ENCODE data around the gene HCN1. TPM values are rescaled to one million over a fixed set of nuclear protein-coding genes. Genes with fewer than 3 reads are reported as not detected.

HCN1 gene
- total RNA-seq, 1 experiment from 2014 or later, result not detected

DNA sequence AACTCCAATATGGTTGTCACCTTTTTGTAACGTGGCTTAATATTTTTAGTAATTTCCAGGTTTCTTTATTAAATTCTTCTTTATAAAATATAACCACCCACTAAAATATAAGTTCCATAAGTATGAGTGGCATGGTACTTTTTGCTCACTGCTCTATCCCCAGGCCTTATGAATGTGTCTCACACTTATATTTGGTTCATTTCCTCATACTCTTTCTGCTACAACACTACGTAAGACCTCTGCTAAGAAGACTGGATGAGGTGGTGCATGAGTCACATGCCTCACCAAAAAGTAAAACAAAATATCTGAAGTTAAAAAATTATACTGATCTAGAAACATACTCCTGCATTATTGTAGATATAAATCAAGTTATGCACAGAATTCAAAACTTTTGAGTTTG is 400.9 kb downstream of the HCN1 start:
- Histone ChIP-seq H2AFZ (ENCODE audit: low read length) (no peak overlapping the region), H3K36me3 (ENCODE audit: insufficient read depth, low read length) (no peaks in the 10 kb centered on the region), H3K9ac (ENCODE audit: low read length) (no peak overlapping the region), H3K27me3 (ENCODE audit: low read length) (no peaks in the 10 kb centered on the region), H3K9me2 (replicated peaks; ENCODE audit: insufficient read depth, low read length) (no peaks in the 10 kb centered on the region), H3K4me3 (ENCODE audit: low read length) (no peak overlapping the region), H4K20me1 (ENCODE audit: insufficient read depth, low read depth, low read length) (no peaks in the 10 kb centered on the region), H3K27ac (ENCODE audit: low read length) (no peak overlapping the region), H3K79me2 (ENCODE audit: low read length) (no peaks in the 10 kb centered on the region), H3K4me2 (ENCODE audit: low read depth, low read length, poor library complexity, severe bottlenecking) (no peak overlapping the region), H3K9me3 (ENCODE audit: low read length) (peaks cover 39% of the 10 kb centered on the region), H3K4me1 (ENCODE audit: low read length) (no peaks in the 10 kb centered on the region)
- no peak for DNase-seq

- Histone ChIP-seq H3K9ac (ENCODE audit: low read length) (no peak overlapping the region), H4K20me1 (ENCODE audit: insufficient read depth, low read depth, low read length) (no peaks in the 10 kb centered on the region), H3K36me3 (ENCODE audit: insufficient read depth, low read length) (no peaks in the 10 kb centered on the region), H3K4me1 (ENCODE audit: low read length) (no peaks in the 10 kb centered on the region), H3K9me3 (ENCODE audit: low read length) (peaks cover 35% of the 10 kb centered on the region), H3K27me3 (ENCODE audit: low read length) (no peaks in the 10 kb centered on the region), H3K9me2 (replicated peaks; ENCODE audit: insufficient read depth, low read length) (no peaks in the 10 kb centered on the region), H3K27ac (ENCODE audit: low read length) (no peak overlapping the region), H2AFZ (ENCODE audit: low read length) (no peak overlapping the region), H3K4me2 (ENCODE audit: low read depth, low read length, poor library complexity, severe bottlenecking) (no peak overlapping the region), H3K79me2 (ENCODE audit: low read length) (no peaks in the 10 kb centered on the region), H3K4me3 (ENCODE audit: low read length) (no peak overlapping the region)
- no peak for DNase-seq
Observed at GRCh38 chr5:45288746-45289145, 407.4 kb downstream of the HCN1 start.

DNA sequence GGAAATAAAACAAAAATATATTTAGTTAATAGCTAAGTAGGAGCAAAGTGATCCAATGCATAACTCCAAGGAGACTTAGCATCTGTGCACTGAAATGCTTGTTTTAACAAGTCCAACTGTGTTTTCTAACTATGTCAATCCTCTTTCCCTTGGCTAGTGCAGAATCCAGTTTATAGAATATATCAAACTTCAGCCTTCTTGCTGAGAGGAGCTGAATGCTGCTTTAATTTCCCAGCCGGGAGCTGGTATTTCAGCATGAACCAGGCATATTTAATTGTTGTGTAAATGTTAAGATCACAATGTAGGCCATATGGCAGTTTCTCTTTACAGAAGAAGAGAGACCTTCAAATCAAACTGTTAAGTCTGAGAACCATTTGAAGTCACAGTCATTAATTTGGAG is 411.7 kb downstream of the HCN1 start:
- H3K4me1 ChIP-seq (ENCODE audit: low read length), result no peaks in the 10 kb centered on the region
- no peaks in the 10 kb centered on the region for H3K36me3 ChIP-seq (ENCODE audit: insufficient read depth, low read length)
- no peak overlapping the region for H3K4me3 ChIP-seq (ENCODE audit: low read length)
- H3K9me3 ChIP-seq (ENCODE audit: low read length), result peaks cover 18% of the 10 kb centered on the region
- no peak overlapping the region for H2AFZ ChIP-seq (ENCODE audit: low read length)
- no peak overlapping the region for H3K27ac ChIP-seq (ENCODE audit: low read length)
- no peaks in the 10 kb centered on the region for H3K79me2 ChIP-seq (ENCODE audit: low read length)
- no peak for DNase-seq
- no peak overlapping the region for H3K9ac ChIP-seq (ENCODE audit: low read length)
- H3K4me2 ChIP-seq (ENCODE audit: low read depth, low read length, poor library complexity, severe bottlenecking), result no peak overlapping the region
- H3K27me3 ChIP-seq (ENCODE audit: low read length), result no peaks in the 10 kb centered on the region
- no peaks in the 10 kb centered on the region for H4K20me1 ChIP-seq (ENCODE audit: insufficient read depth, low read depth, low read length)
- no peaks in the 10 kb centered on the region for H3K9me2 ChIP-seq (replicated peaks; ENCODE audit: insufficient read depth, low read length)

DNA sequence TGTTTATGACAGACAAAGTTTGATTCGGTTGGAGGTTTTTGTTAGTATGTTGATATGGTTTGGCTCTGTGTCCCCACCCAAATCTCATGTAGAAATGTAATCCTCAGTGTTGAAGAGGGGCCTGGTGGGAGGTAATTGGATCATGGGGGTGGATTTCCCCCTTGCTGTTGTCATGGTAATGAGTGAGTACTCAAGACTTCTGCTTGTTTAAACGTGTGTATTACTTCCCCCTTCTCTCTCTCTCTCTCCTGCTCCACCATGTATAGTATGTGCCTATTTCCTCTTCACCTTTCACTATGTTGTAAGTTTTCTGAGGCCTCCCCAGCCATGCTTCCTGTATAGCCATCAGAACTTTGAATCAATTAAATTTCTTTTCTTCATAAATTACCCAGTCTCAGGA is 415.1 kb downstream of the HCN1 start:
- DNase-seq, result no peak
- Histone ChIP-seq H3K4me2 (ENCODE audit: low read depth, low read length, poor library complexity, severe bottlenecking) (no peak overlapping the region), H3K9me3 (ENCODE audit: low read length) (peaks cover 24% of the 10 kb centered on the region), H3K9ac (ENCODE audit: low read length) (no peak overlapping the region), H3K79me2 (ENCODE audit: low read length) (no peaks in the 10 kb centered on the region), H4K20me1 (ENCODE audit: insufficient read depth, low read depth, low read length) (no peaks in the 10 kb centered on the region), H3K27ac (ENCODE audit: low read length) (no peak overlapping the region), H3K9me2 (replicated peaks; ENCODE audit: insufficient read depth, low read length) (no peaks in the 10 kb centered on the region), H3K36me3 (ENCODE audit: insufficient read depth, low read length) (no peaks in the 10 kb centered on the region), H2AFZ (ENCODE audit: low read length) (no peak overlapping the region), H3K4me3 (ENCODE audit: low read length) (no peak overlapping the region), H3K4me1 (ENCODE audit: low read length) (no peaks in the 10 kb centered on the region), H3K27me3 (ENCODE audit: low read length) (no peaks in the 10 kb centered on the region)

DNA sequence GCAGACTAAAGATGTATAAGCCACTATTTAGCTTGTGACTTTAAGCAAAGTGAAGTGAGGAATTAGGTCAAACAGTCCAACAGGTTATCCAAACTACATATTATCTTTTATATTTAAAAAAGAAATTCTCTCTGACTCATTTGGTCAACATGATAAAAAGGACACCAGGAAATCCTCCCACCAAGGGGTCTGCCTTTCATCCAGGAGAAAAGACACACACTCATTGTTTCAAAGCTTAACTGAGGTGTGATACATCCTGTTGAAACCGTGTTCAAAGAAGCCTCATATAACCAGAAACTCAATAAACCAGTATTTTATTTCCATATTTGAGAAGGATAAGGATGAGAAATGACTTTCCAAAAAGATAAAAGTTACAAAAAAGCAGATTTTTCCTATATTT is 417.1 kb downstream of the HCN1 start:
- H3K36me3 ChIP-seq (ENCODE audit: insufficient read depth, low read length), result no peaks in the 10 kb centered on the region
- no peaks in the 10 kb centered on the region for H3K9me2 ChIP-seq (replicated peaks; ENCODE audit: insufficient read depth, low read length)
- no peaks in the 10 kb centered on the region for H3K4me1 ChIP-seq (ENCODE audit: low read length)
- H3K27ac ChIP-seq (ENCODE audit: low read length), result no peak overlapping the region
- no peaks in the 10 kb centered on the region for H3K79me2 ChIP-seq (ENCODE audit: low read length)
- H3K27me3 ChIP-seq (ENCODE audit: low read length), result no peaks in the 10 kb centered on the region
- H2AFZ ChIP-seq (ENCODE audit: low read length), result no peak overlapping the region
- no peaks in the 10 kb centered on the region for H4K20me1 ChIP-seq (ENCODE audit: insufficient read depth, low read depth, low read length)
- DNase-seq, result no peak
- no peak overlapping the region for H3K4me3 ChIP-seq (ENCODE audit: low read length)
- no peak overlapping the region for H3K9ac ChIP-seq (ENCODE audit: low read length)
- H3K4me2 ChIP-seq (ENCODE audit: low read depth, low read length, poor library complexity, severe bottlenecking), result no peak overlapping the region
- H3K9me3 ChIP-seq (ENCODE audit: low read length), result peaks cover 26% of the 10 kb centered on the region

DNA sequence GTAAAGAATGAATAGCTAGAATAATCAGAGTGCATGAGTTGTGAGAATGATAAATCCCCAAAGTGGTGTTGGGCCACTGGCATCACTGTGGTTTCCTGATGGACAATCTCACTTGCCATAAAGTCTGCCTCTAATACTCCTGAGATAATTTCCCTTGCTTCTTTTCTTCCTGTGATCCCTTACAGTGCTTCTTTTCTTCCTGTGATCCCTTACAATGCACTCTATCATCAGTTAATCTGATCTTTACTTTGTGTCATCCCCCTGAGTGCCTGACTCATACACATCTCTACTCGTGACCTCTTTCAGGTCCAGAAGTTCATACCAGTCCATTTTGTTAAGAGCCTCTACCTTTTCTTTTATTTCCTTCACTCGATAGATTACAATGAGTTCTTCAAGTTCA is 418.3 kb downstream of the HCN1 start:
- Histone ChIP-seq H3K27ac (ENCODE audit: low read length) (no peak overlapping the region), H2AFZ (ENCODE audit: low read length) (no peak overlapping the region), H3K4me2 (ENCODE audit: low read depth, low read length, poor library complexity, severe bottlenecking) (no peak overlapping the region), H3K27me3 (ENCODE audit: low read length) (no peaks in the 10 kb centered on the region), H3K4me3 (ENCODE audit: low read length) (no peak overlapping the region), H3K36me3 (ENCODE audit: insufficient read depth, low read length) (no peaks in the 10 kb centered on the region), H4K20me1 (ENCODE audit: insufficient read depth, low read depth, low read length) (no peaks in the 10 kb centered on the region), H3K9me3 (ENCODE audit: low read length) (peaks cover 26% of the 10 kb centered on the region), H3K9ac (ENCODE audit: low read length) (no peak overlapping the region), H3K9me2 (replicated peaks; ENCODE audit: insufficient read depth, low read length) (no peaks in the 10 kb centered on the region), H3K79me2 (ENCODE audit: low read length) (no peaks in the 10 kb centered on the region), H3K4me1 (ENCODE audit: low read length) (no peaks in the 10 kb centered on the region)
- no peak for DNase-seq

DNA sequence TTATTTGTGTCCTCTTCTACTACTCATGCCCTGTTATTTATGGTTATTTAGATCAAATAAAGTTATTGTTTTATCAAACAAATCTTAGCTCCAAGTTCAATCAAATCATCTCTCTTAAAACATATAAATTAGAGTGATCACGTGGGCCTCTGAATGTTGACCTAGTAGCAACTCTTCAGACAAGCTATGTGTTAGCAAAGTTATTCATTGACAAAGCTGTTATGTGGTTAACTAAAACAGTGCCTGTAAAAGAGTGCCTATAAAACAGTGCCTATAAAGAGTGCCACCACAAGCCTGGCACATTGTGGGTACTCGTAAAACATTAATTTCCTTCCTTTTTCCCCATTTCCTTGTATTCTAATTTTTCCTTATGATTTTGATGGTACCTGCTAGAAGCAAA is 421.9 kb downstream of the HCN1 start:
- no peak overlapping the region for H2AFZ ChIP-seq (ENCODE audit: low read length)
- H3K4me1 ChIP-seq (ENCODE audit: low read length), result no peaks in the 10 kb centered on the region
- no peak for DNase-seq
- H3K9me2 ChIP-seq (replicated peaks; ENCODE audit: insufficient read depth, low read length), result no peaks in the 10 kb centered on the region
- no peaks in the 10 kb centered on the region for H4K20me1 ChIP-seq (ENCODE audit: insufficient read depth, low read depth, low read length)
- no peak overlapping the region for H3K4me2 ChIP-seq (ENCODE audit: low read depth, low read length, poor library complexity, severe bottlenecking)
- no peak overlapping the region for H3K9ac ChIP-seq (ENCODE audit: low read length)
- H3K27me3 ChIP-seq (ENCODE audit: low read length), result no peaks in the 10 kb centered on the region
- no peaks in the 10 kb centered on the region for H3K79me2 ChIP-seq (ENCODE audit: low read length)
- peaks cover 26% of the 10 kb centered on the region for H3K9me3 ChIP-seq (ENCODE audit: low read length)
- H3K4me3 ChIP-seq (ENCODE audit: low read length), result no peak overlapping the region
- H3K36me3 ChIP-seq (ENCODE audit: insufficient read depth, low read length), result no peaks in the 10 kb centered on the region
- no peak overlapping the region for H3K27ac ChIP-seq (ENCODE audit: low read length)

DNA sequence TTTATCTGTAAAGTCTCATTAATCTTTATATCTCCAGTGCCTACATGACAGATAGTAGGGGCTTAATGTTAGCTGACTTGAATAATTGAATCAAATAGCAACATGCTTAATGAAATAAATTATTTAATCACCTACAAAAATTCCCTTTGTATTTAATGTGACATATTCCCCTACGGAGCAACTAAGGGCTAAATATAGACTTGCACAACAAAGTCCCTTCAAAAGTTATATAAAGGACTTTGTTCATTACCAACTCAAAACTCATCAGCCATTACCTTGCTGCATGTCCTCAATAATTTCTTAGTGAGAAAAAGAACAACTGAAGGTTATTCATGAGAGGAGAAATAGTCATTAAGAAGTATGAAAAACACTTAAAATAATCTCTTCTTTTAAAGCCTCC is 424.6 kb downstream of the HCN1 start:
- no peaks in the 10 kb centered on the region for H3K27me3 ChIP-seq (ENCODE audit: low read length)
- H3K4me1 ChIP-seq (ENCODE audit: low read length), result no peaks in the 10 kb centered on the region
- H2AFZ ChIP-seq (ENCODE audit: low read length), result no peak overlapping the region
- H3K36me3 ChIP-seq (ENCODE audit: insufficient read depth, low read length), result no peaks in the 10 kb centered on the region
- no peak overlapping the region for H3K4me2 ChIP-seq (ENCODE audit: low read depth, low read length, poor library complexity, severe bottlenecking)
- no peak overlapping the region for H3K4me3 ChIP-seq (ENCODE audit: low read length)
- H3K27ac ChIP-seq (ENCODE audit: low read length), result no peak overlapping the region
- no peaks in the 10 kb centered on the region for H3K79me2 ChIP-seq (ENCODE audit: low read length)
- no peaks in the 10 kb centered on the region for H4K20me1 ChIP-seq (ENCODE audit: insufficient read depth, low read depth, low read length)
- DNase-seq, result no peak
- no peak overlapping the region for H3K9ac ChIP-seq (ENCODE audit: low read length)
- no peaks in the 10 kb centered on the region for H3K9me2 ChIP-seq (replicated peaks; ENCODE audit: insufficient read depth, low read length)
- peaks cover 14% of the 10 kb centered on the region for H3K9me3 ChIP-seq (ENCODE audit: low read length)

DNA sequence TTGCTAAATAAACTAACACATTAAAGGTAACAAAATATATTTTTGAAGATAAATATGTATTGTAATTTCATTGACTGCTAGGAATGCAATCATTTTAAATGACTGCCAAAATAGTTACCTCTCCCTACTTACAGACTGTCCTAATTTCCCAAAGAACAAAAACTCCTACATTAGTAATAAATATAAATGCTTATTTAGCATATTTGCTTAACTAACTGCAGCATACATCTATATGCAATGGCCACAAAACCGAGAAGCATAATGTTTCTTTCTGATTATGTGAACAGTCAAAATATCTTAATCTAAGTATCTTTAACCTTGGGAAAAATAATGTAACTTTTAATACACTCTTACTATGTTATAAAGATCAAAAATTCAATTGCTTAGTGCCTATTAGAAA is 431.7 kb downstream of the HCN1 start:
- Histone ChIP-seq H3K36me3 (ENCODE audit: insufficient read depth, low read length) (no peaks in the 10 kb centered on the region), H3K79me2 (ENCODE audit: low read length) (no peaks in the 10 kb centered on the region), H2AFZ (ENCODE audit: low read length) (no peak overlapping the region), H3K9me2 (replicated peaks; ENCODE audit: insufficient read depth, low read length) (no peaks in the 10 kb centered on the region), H3K27me3 (ENCODE audit: low read length) (no peaks in the 10 kb centered on the region), H3K4me1 (ENCODE audit: low read length) (no peaks in the 10 kb centered on the region), H3K27ac (ENCODE audit: low read length) (no peak overlapping the region), H3K9me3 (ENCODE audit: low read length) (peaks cover 8% of the 10 kb centered on the region; the same call in 1 of the 2 replicates), H4K20me1 (ENCODE audit: insufficient read depth, low read depth, low read length) (no peaks in the 10 kb centered on the region), H3K4me3 (ENCODE audit: low read length) (no peak overlapping the region), H3K4me2 (ENCODE audit: low read depth, low read length, poor library complexity, severe bottlenecking) (no peak overlapping the region), H3K9ac (ENCODE audit: low read length) (no peak overlapping the region)
- DNase-seq, result no peak

Data from Karpas-422 (cell line).